H9 (cell line): Measurements from ENCODE around the gene RCOR2. TPM values are rescaled to one million over a fixed set of nuclear protein-coding genes. Genes with fewer than 3 reads are reported as not detected.

Experiments used
- DNase-seq: peaks from one replicate; pipeline ENCODE4 v3.0.0-alpha.2; 2017
- H2AFZ ChIP-seq: one replicate; pipeline ENCODE4 v1.6.1; 2013; ENCODE audit warnings: mild to moderate bottlenecking, low read length, control low read depth, moderate library complexity
- H2AK5ac ChIP-seq: 2 replicates; pipeline ENCODE4 v1.6.1; 2013; ENCODE audit warnings: low read length, control low read depth, mixed read lengths; ENCODE audit not compliant: insufficient read length
- H2BK120ac ChIP-seq: one replicate; pipeline ENCODE4 v1.6.1; 2013; ENCODE audit warnings: low read depth, mild to moderate bottlenecking, low read length, control low read depth, inconsistent platforms; ENCODE audit not compliant: poor library complexity, severe bottlenecking
- H2BK12ac ChIP-seq: 2 replicates; pipeline ENCODE4 v1.6.1; 2013; ENCODE audit warnings: low read length, control low read depth, mixed read lengths, low read depth; ENCODE audit not compliant: insufficient read length
- H2BK15ac ChIP-seq: 2 replicates; pipeline ENCODE4 v1.6.1; 2013; ENCODE audit warnings: low read depth, low read length, control low read depth
- H2BK20ac ChIP-seq: one replicate; pipeline ENCODE4 v1.6.1; 2013; ENCODE audit warnings: low read depth, mild to moderate bottlenecking, low read length, control low read depth, inconsistent platforms; ENCODE audit not compliant: poor library complexity, severe bottlenecking
- H2BK5ac ChIP-seq: 2 replicates; pipeline ENCODE4 v1.6.1; 2013; ENCODE audit warnings: low read length, control low read depth, mixed read lengths; ENCODE audit not compliant: insufficient read length
- H3K14ac ChIP-seq: 2 replicates; pipeline ENCODE4 v1.6.1; 2013; ENCODE audit warnings: low read length, control low read depth; ENCODE audit not compliant: insufficient read depth
- H3K18ac ChIP-seq: 2 replicates; pipeline ENCODE4 v1.6.1; 2013; ENCODE audit warnings: low read depth, mild to moderate bottlenecking, mixed read lengths, low read length, control low read depth; ENCODE audit not compliant: insufficient read length
- H3K23ac ChIP-seq: 2 replicates; pipeline ENCODE4 v1.6.1; 2013; ENCODE audit warnings: low read length, control low read depth, mixed read lengths, low read depth; ENCODE audit not compliant: insufficient read length
- H3K23me2 ChIP-seq: 2 replicates; pipeline ENCODE4 v1.6.1; 2013; ENCODE audit warnings: low read depth, mild to moderate bottlenecking, mixed read lengths, low read length, control low read depth; ENCODE audit not compliant: insufficient read length, poor library complexity, severe bottlenecking
- H3K27ac ChIP-seq: 2 replicates; pipeline ENCODE4 v1.5.1; 2013; ENCODE audit warnings: low read length, control low read depth, mixed read lengths, low read depth; ENCODE audit not compliant: insufficient read length
- H3K27me3 ChIP-seq: 2 replicates; pipeline ENCODE4 v1.6.1; 2013; ENCODE audit warnings: low read length, control low read depth, inconsistent platforms; ENCODE audit not compliant: insufficient read depth
- H3K4ac ChIP-seq: 2 replicates; pipeline ENCODE4 v1.6.1; 2013; ENCODE audit warnings: low read depth, mild to moderate bottlenecking, control low read depth, inconsistent platforms, low read length, moderate library complexity
- H3K4me1 ChIP-seq: 2 replicates; pipeline ENCODE4 v1.6.1; 2013; ENCODE audit warnings: low read length, control low read depth, inconsistent platforms; ENCODE audit not compliant: insufficient read depth
- H3K4me2 ChIP-seq: 2 replicates; pipeline ENCODE4 v1.6.1; 2013; ENCODE audit warnings: low read length, control low read depth, mixed read lengths; ENCODE audit not compliant: insufficient read length, insufficient read depth
- H3K56ac ChIP-seq: 2 replicates; pipeline ENCODE4 v1.6.1; 2013; ENCODE audit warnings: low read depth, mild to moderate bottlenecking, mixed read lengths, low read length, control low read depth; ENCODE audit not compliant: insufficient read length
- H3K79me1 ChIP-seq: 2 replicates; pipeline ENCODE4 v1.6.1; 2013; ENCODE audit warnings: low read depth, mild to moderate bottlenecking, moderate library complexity, low read length, control low read depth, inconsistent platforms; ENCODE audit not compliant: insufficient read depth, poor library complexity, severe bottlenecking
- H3K79me2 ChIP-seq: 2 replicates; pipeline ENCODE4 v1.6.1; 2013; ENCODE audit warnings: low read length, control low read depth, inconsistent platforms; ENCODE audit not compliant: insufficient read depth
- H3K9ac ChIP-seq: 2 replicates; pipeline ENCODE4 v1.6.1; 2013; ENCODE audit warnings: low read length, control low read depth, mixed read lengths; ENCODE audit not compliant: insufficient read length; ENCODE audit errors: extremely low read depth
- H3K9me3 ChIP-seq: one replicate; pipeline ENCODE4 v1.6.1; 2013; ENCODE audit warnings: low read depth, low read length, inconsistent platforms; ENCODE audit not compliant: control insufficient read depth
- H3T11ph ChIP-seq: one replicate; pipeline ENCODE4 v1.6.1; 2013; ENCODE audit warnings: mild to moderate bottlenecking, low read length, control low read depth, inconsistent platforms
- H4K20me1 ChIP-seq: one replicate; pipeline ENCODE4 v1.6.1; 2013; ENCODE audit not compliant: control insufficient read depth, insufficient read length, insufficient read depth
- H4K5ac ChIP-seq: 2 replicates; pipeline ENCODE4 v1.6.1; 2013; ENCODE audit warnings: low read depth, mild to moderate bottlenecking, mixed read lengths, low read length, control low read depth; ENCODE audit not compliant: insufficient read length
- H4K8ac ChIP-seq: replicated peaks from 2 replicates; pipeline ENCODE4 v1.6.1; 2013; ENCODE audit warnings: low read length, control low read depth, mixed read lengths, low read depth; ENCODE audit not compliant: insufficient read length
- H4K91ac ChIP-seq: 2 replicates; pipeline ENCODE4 v1.6.1; 2013; ENCODE audit warnings: low read depth, mild to moderate bottlenecking, moderate library complexity, mixed read lengths, low read length, control low read depth; ENCODE audit not compliant: insufficient read length
- H3K27ac Mint-ChIP-seq, 3 experiments: 2 replicates in 2 of 3; 3 replicates in 1 of 3; pipeline ENCODE4 v1.8.0; 2020 to 2021; ENCODE audit warnings: mixed read lengths in 3 of 3, mild to moderate bottlenecking in 1 of 3, moderate library complexity in 1 of 3
- H3K27me3 Mint-ChIP-seq: 2 replicates; pipeline ENCODE4 v1.8.0; 2021; ENCODE audit warnings: low read depth, mild to moderate bottlenecking, moderate library complexity, mixed read lengths
- H3K36me3 Mint-ChIP-seq, 3 experiments: 2 replicates in 2 of 3; 3 replicates in 1 of 3; pipeline ENCODE4 v1.8.0; 2020 to 2021; ENCODE audit warnings: low read depth in 3 of 3, mixed read lengths in 3 of 3; ENCODE audit not compliant: insufficient read depth in 1 of 3
- H3K4me1 Mint-ChIP-seq, 2 experiments: 2 replicates each; pipeline ENCODE4 v1.8.0; 2020; ENCODE audit warnings: mixed read lengths in 2 of 2
- H3K4me3 Mint-ChIP-seq, 2 experiments: 2 replicates in 1 of 2; 3 replicates in 1 of 2; pipeline ENCODE4 v1.8.0; 2020 to 2021; ENCODE audit warnings: mild to moderate bottlenecking in 2 of 2, mixed read lengths in 2 of 2, moderate library complexity in 1 of 2
- H3K9me3 Mint-ChIP-seq, 2 experiments: 2 replicates in 1 of 2; 3 replicates in 1 of 2; pipeline ENCODE4 v1.8.0; 2020; ENCODE audit warnings: mild to moderate bottlenecking in 2 of 2, mixed read lengths in 2 of 2, moderate library complexity in 1 of 2
- CTCF ChIP-seq: fragments of 200-600 bp; sonication (generic); conservative IDR thresholded peaks from 3 replicates; pipeline ENCODE4 v1.8.0; 2021; ENCODE audit warnings: antibody characterized with exemption, mild to moderate bottlenecking
- WGBS: extraction: QIAGEN DNeasy Blood & Tissue Kit; methylation state at CpG from one replicate; pipeline ENCODE4 v1.1.7; 2013; ENCODE audit warnings: missing lambda C conversion rate, low lambda C conversion rate, mixed read lengths; ENCODE audit not compliant: insufficient read length; ENCODE audit errors: extremely low coverage; 5-methylcytosine and 5-hydroxymethylcytosine counted together
- total RNA-seq: library from RNA; stranded (reverse); gene quantifications from 2 replicates; pipeline ENCODE4 v1.2.1, GENCODE V29; 2021

The RCOR2 gene
- total RNA-seq, 1 experiment from 2014 or later = 118 TPM

GRCh38 chr11:63941901-63942300 lies 24.9 kb upstream of the RCOR2 start:
- Histone ChIP-seq H3K23ac (no peak overlapping the region), H3K18ac (no peak overlapping the region), H3K27me3 (no peaks in the 10 kb centered on the region), H2BK120ac (no peak overlapping the region), H3K14ac (no peak overlapping the region), H4K20me1 (no peaks in the 10 kb centered on the region), H3K4me1 (no peaks in the 10 kb centered on the region), H3K9me3 (no peaks in the 10 kb centered on the region), H3K56ac (no peak overlapping the region), H3K27ac (no peak overlapping the region), H2BK15ac (no peak overlapping the region), H2AFZ (no peak overlapping the region), H3K4ac (no peak overlapping the region), H2BK20ac (no peak overlapping the region), H3K79me1 (peaks cover 9% of the 10 kb centered on the region), H4K8ac (no peak overlapping the region), H3K23me2 (peaks cover 11% of the 10 kb centered on the region), H3T11ph (no peak overlapping the region), H3K9ac (no peak overlapping the region), H2BK12ac (no peak overlapping the region), H2AK5ac (no peak overlapping the region), H4K5ac (no peak overlapping the region), H3K4me2 (no peak overlapping the region), H3K79me2 (peaks cover 7% of the 10 kb centered on the region; the same call in 1 of the 2 replicates), H4K91ac (no peak overlapping the region), H2BK5ac (no peak overlapping the region)
- DNase-seq = no peak
- Mint-ChIP-seq H3K27ac (no peak overlapping the region; a peak in 1 of 7 replicates), H3K9me3 (no peaks in the 10 kb centered on the region; a peak in 1 of 5 replicates), H3K36me3 (peaks cover 3 to 18% (median 16%) of the 10 kb centered on the region in 3 experiments; a peak in 6 of 7 replicates), H3K27me3 (no peaks in the 10 kb centered on the region; the same call in 1 of the 2 replicates), H3K4me1 (peaks cover 15 to 22% of the 10 kb centered on the region in 2 experiments), H3K4me3 (no peak overlapping the region)
- no CpG with 5 or more reads among the region's 4 CpGs for WGBS
- no peak for TF ChIP-seq CTCF
